SU-DHL-6 (cell line): ENCODE results near the gene ATP2A1.

Experiments used
- H2AFZ ChIP-seq: fragments of 200-600 bp; sonication (generic); 2 replicates; pipeline ENCODE4 v1.6.1; 2014; ENCODE audit warnings: low read depth, mild to moderate bottlenecking, moderate library complexity, mixed read lengths, antibody characterized with exemption, low read length; ENCODE audit not compliant: severe bottlenecking
- H3F3A ChIP-seq: fragments of 200-600 bp; shearing (Covaris generic); 2 replicates; pipeline ENCODE4 v1.6.0; 2016; ENCODE audit warnings: antibody characterized with exemption, mild to moderate bottlenecking; ENCODE audit not compliant: insufficient read depth
- H3K27ac ChIP-seq: fragments of 200-600 bp; sonication (generic); 2 replicates; pipeline ENCODE4 v1.5.1; 2016; ENCODE audit warnings: low read depth, mild to moderate bottlenecking, low read length, moderate library complexity, mixed read lengths
- H3K27me3 ChIP-seq: fragments of 200-600 bp; sonication (generic), shearing (Covaris generic); 2 replicates; pipeline ENCODE4 v1.6.0; 2014; ENCODE audit warnings: mild to moderate bottlenecking, low read length
- H3K36me3 ChIP-seq: fragments of 200-600 bp; sonication (generic); 2 replicates; pipeline ENCODE4 v1.6.1; 2014; ENCODE audit warnings: mild to moderate bottlenecking, low read length, mixed read lengths
- H3K4me2 ChIP-seq: fragments of 300-600, 200-600 bp; shearing (Covaris generic), sonication (generic); 2 replicates; pipeline ENCODE4 v1.6.0; 2014; ENCODE audit warnings: low read length, low read depth, mild to moderate bottlenecking; ENCODE audit not compliant: poor library complexity, severe bottlenecking
- H3K4me3 ChIP-seq: fragments of 200-600 bp; sonication (generic); 2 replicates; pipeline ENCODE4 v1.5.1; 2014; ENCODE audit warnings: antibody characterized with exemption, low read length, mild to moderate bottlenecking, mixed read lengths; ENCODE audit not compliant: insufficient read depth, poor library complexity, severe bottlenecking
- H3K79me2 ChIP-seq: fragments of 200-600 bp; sonication (generic); 2 replicates; pipeline ENCODE4 v1.6.1; 2014; ENCODE audit warnings: mild to moderate bottlenecking, low read length, moderate library complexity; ENCODE audit not compliant: insufficient read depth
- H3K9ac ChIP-seq: fragments of 200-600 bp; sonication (generic); 2 replicates; pipeline ENCODE4 v1.7.0; 2014; ENCODE audit warnings: mild to moderate bottlenecking, low read length
- H3K9me2 ChIP-seq: fragments of 200-600 bp; sonication (generic); replicated peaks from 2 replicates; pipeline ENCODE4 v1.6.1; 2014; ENCODE audit warnings: low read length; ENCODE audit not compliant: insufficient read depth
- H3K9me3 ChIP-seq: fragments of 200-600 bp; sonication (generic); 2 replicates; pipeline ENCODE4 v1.6.1; 2014; ENCODE audit warnings: low read length, mixed read lengths; ENCODE audit not compliant: insufficient read depth
- H4K20me1 ChIP-seq: fragments of 200-600 bp; sonication (generic); 2 replicates; pipeline ENCODE4 v1.6.1; 2014; ENCODE audit warnings: low read depth, mild to moderate bottlenecking, antibody characterized with exemption, low read length, moderate library complexity, mixed read lengths
- EZH2phosphoT487 ChIP-seq: fragments of 200-600 bp; sonication (generic), shearing (Covaris generic); conservative IDR thresholded peaks from 2 replicates; pipeline ENCODE4 v1.6.1; 2018; ENCODE audit warnings: mild to moderate bottlenecking, antibody characterized with exemption, low read length, moderate library complexity, mixed read lengths
- TF ChIP-seq, protein P1 (sequence below): fragments of 200-600 bp; sonication (generic); IDR thresholded peaks from one replicate; pipeline ENCODE4 v1.5.1; 2017; ENCODE audit warnings: antibody characterized with exemption, mild to moderate bottlenecking, low read length, moderate library complexity; ENCODE audit not compliant: insufficient read depth, poor library complexity, severe bottlenecking

ATP2A1 gene

DNA sequence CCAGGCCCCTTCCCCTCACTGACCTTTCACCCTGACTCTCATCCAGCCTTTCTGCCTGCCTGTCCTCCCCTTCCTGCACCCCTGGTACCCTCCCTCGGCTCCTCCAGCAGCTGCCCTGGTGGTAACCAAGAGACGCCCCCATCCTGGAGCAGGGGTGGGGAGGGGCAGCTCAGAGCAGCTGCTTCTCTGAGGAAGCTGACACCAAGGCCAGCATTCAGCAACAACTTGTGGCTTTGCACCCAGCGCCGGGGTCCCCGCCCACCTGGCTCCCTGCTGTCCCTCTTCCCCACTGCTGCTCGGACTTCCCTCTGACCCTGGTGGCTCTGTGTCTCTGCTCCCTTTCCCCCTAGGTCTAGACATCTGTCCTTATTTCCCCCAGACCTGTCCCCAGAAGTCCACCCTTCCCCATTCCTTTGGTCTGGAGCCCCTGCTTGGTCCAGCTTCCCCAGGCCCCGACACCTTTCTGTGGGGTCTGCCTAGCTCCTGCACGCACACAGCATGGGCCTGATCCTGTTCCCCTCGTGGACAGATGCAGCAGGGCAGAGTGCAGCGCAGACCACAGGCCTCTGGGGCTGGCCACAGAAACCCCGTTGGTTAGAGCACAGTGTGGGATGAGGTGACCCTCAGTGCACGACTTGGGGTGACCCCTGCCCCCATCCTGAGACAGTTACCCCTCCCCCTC, 1.2 kb upstream of the ATP2A1 start:
- Histone ChIP-seq H3K27ac (no peak overlapping the region), H3F3A (no peaks in the 10 kb centered on the region), H3K4me2 (no peak overlapping the region), H2AFZ (no peak overlapping the region), H3K9me2 (no peaks in the 10 kb centered on the region), H4K20me1 (no peaks in the 10 kb centered on the region), H3K27me3 (no peaks in the 10 kb centered on the region), H3K4me3 (no peak overlapping the region), H3K79me2 (peaks cover 4% of the 10 kb centered on the region; the same call in 1 of the 2 replicates), H3K9me3 (peaks cover 4% of the 10 kb centered on the region; the same call in 1 of the 2 replicates), H3K9ac (no peak overlapping the region), H3K36me3 (no peaks in the 10 kb centered on the region)
- TF ChIP-seq, protein P1, sequence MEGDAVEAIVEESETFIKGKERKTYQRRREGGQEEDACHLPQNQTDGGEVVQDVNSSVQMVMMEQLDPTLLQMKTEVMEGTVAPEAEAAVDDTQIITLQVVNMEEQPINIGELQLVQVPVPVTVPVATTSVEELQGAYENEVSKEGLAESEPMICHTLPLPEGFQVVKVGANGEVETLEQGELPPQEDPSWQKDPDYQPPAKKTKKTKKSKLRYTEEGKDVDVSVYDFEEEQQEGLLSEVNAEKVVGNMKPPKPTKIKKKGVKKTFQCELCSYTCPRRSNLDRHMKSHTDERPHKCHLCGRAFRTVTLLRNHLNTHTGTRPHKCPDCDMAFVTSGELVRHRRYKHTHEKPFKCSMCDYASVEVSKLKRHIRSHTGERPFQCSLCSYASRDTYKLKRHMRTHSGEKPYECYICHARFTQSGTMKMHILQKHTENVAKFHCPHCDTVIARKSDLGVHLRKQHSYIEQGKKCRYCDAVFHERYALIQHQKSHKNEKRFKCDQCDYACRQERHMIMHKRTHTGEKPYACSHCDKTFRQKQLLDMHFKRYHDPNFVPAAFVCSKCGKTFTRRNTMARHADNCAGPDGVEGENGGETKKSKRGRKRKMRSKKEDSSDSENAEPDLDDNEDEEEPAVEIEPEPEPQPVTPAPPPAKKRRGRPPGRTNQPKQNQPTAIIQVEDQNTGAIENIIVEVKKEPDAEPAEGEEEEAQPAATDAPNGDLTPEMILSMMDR = no peak
- TF ChIP-seq EZH2phosphoT487 = no peak

DNA sequence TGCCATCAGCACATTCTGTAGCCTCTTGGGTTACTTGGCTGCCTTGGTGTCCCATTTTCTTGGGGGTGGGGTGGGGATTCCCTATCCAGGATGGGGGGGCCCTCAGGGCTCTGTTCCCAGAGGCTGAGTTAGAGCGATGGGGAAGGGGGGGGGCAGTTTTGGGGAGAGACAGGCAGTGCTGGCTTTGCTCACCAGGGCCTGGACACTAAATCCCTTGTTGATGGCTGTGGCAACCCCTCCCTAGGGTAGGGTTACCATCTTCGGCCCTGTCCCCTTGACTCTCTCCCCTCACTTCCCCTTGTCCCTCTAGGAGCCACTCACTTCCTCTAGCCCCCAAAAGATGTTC, 660 bp upstream of the ATP2A1 start:
- Histone ChIP-seq H4K20me1 (no peaks in the 10 kb centered on the region), H3K4me2 (no peak overlapping the region), H2AFZ (no peak overlapping the region), H3K36me3 (no peaks in the 10 kb centered on the region), H3K9ac (no peak overlapping the region), H3K9me3 (peaks cover 4% of the 10 kb centered on the region; the same call in 1 of the 2 replicates), H3K4me3 (no peak overlapping the region), H3K27ac (no peak overlapping the region), H3K79me2 (peaks cover 4% of the 10 kb centered on the region; the same call in 1 of the 2 replicates), H3F3A (no peaks in the 10 kb centered on the region), H3K9me2 (no peaks in the 10 kb centered on the region), H3K27me3 (no peaks in the 10 kb centered on the region)
- TF ChIP-seq EZH2phosphoT487 = no peak
- TF ChIP-seq, protein P1 = no peak

DNA sequence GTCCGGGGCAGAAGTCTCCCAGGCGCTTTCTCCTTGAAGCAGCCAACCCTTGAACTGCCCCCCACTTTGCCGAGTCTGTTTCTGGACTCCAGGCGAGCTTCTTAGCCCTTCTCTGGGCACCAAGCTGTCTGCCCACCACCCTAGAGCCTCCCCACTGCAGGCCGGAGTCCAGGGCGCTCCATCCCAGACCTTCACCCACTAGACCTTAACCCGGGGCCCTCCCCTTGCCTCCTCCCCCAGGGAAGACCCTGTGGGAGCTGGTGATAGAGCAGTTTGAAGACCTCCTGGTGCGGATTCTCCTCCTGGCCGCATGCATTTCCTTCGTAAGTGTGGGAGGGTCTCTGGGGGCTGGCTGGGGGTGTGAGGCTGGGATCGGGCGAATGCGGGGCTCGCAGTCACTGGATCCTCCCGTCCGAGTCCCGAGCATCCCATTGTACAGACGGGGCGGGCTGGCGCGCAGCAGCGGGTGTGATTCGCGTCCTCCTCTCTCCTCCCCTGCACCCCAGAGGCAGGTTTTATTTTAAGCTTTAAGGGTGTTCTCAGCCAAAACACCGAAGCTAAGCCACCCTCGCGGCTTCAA, 1.1 kb downstream of the ATP2A1 start:
- Histone ChIP-seq H3K9me3 (peaks cover 4% of the 10 kb centered on the region; the same call in 1 of the 2 replicates), H4K20me1 (no peaks in the 10 kb centered on the region), H3K4me3 (peak overlapping the region; percentile 65), H3K36me3 (no peaks in the 10 kb centered on the region), H3K79me2 (peaks cover 4% of the 10 kb centered on the region; the same call in 1 of the 2 replicates), H2AFZ (peak overlapping the region; percentile 84), H3F3A (no peaks in the 10 kb centered on the region), H3K4me2 (peak overlapping the region; percentile 84), H3K27ac (peak overlapping the region; percentile 44; the same call in 1 of the 2 replicates), H3K9ac (peak overlapping the region; percentile 82), H3K9me2 (no peaks in the 10 kb centered on the region), H3K27me3 (no peaks in the 10 kb centered on the region)
- no peak for TF ChIP-seq EZH2phosphoT487
- TF ChIP-seq, protein P1 = no peak
